PC-9 (cell line): ENCODE data around the gene FGFR3.

ENCODE experiments used
- EZH2 ChIP-seq: fragments of 200-600 bp; sonication (generic); IDR thresholded peaks from 2 replicates; pipeline ENCODE4 v1.8.0; 2017; ENCODE audit warnings: antibody characterized with exemption, low read depth
- TF ChIP-seq, protein P1 (sequence below): fragments of 200-600 bp; sonication (generic); conservative IDR thresholded peaks from 2 replicates; pipeline ENCODE4 v1.6.1; 2017; ENCODE audit warnings: mixed run types, antibody characterized with exemption, mild to moderate bottlenecking, moderate library complexity

DNA sequence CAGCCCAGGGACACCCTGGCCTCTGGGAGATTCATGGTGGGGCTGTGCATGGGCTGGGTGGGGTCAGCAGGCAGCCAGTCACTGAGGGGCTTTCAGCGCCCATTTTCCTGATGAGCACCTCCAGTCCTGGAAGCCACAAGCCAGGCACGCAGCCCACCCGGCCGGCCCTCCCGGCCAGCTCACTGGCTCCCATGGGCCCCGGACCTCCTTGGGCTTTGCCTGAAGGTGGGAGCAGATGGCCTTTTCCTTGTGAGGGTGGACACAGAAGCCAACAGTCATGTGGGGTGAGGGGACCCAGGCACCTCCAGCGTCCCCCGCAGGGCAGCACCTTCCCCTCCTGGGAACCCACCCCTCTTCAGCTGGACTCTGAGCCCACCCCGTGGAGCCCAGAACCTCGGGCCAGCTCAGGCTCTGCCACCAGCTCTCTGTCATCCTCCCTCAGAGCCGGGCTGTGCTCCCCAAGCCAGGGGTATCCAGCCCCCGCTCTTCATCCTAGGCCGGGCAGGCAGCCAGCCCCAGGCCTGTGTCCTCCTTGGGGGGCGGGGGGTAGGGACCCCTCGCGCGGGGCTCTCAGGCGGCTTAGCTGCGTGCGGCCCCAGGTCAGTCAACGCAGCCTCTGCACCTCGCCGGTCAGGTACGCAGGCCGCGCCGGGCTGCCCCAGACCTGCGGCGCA lies 798 bp upstream of the FGFR3 start:
- TF ChIP-seq, protein P1, sequence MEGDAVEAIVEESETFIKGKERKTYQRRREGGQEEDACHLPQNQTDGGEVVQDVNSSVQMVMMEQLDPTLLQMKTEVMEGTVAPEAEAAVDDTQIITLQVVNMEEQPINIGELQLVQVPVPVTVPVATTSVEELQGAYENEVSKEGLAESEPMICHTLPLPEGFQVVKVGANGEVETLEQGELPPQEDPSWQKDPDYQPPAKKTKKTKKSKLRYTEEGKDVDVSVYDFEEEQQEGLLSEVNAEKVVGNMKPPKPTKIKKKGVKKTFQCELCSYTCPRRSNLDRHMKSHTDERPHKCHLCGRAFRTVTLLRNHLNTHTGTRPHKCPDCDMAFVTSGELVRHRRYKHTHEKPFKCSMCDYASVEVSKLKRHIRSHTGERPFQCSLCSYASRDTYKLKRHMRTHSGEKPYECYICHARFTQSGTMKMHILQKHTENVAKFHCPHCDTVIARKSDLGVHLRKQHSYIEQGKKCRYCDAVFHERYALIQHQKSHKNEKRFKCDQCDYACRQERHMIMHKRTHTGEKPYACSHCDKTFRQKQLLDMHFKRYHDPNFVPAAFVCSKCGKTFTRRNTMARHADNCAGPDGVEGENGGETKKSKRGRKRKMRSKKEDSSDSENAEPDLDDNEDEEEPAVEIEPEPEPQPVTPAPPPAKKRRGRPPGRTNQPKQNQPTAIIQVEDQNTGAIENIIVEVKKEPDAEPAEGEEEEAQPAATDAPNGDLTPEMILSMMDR = no peak
- TF ChIP-seq EZH2 = no peak
